Keratinocyte (primary cell): ENCODE measurements around the gene CDK10. TPM values are rescaled to one million over a fixed set of nuclear protein-coding genes. Genes with fewer than 3 reads are reported as not detected.

ENCODE experiments used
- DNase-seq: peaks from one replicate; pipeline ENCODE4 v3.0.0-alpha.2; 2011; ENCODE audit warnings: low read depth, missing footprints, low spot score
- FAIRE-seq: peaks from 2 replicates; lab custom pipeline; 2011; peaks lifted over from hg19 to GRCh38; lab: Jason Lieb, UNC
- H2AFZ ChIP-seq: 2 replicates; pipeline ENCODE4 v1.6.0; 2012; ENCODE audit warnings: low read length, control low read depth, inconsistent platforms; ENCODE audit not compliant: control insufficient read depth
- H3K27ac ChIP-seq: 2 replicates; pipeline ENCODE4 v1.5.1; 2011; ENCODE audit warnings: low read length; ENCODE audit not compliant: control insufficient read depth, insufficient read depth
- H3K27me3 ChIP-seq: 3 replicates; pipeline ENCODE4 v1.6.0; 2011; ENCODE audit warnings: low read length; ENCODE audit not compliant: control insufficient read depth, insufficient read depth; ENCODE audit errors: extremely low read depth
- H3K36me3 ChIP-seq, 2 experiments: 2 replicates in 1 of 2; 3 replicates in 1 of 2; pipeline ENCODE4 v1.5.1; 2011; ENCODE audit warnings: low read length in 2 of 2, mild to moderate bottlenecking in 1 of 2; ENCODE audit not compliant: control insufficient read depth in 2 of 2, insufficient read depth in 2 of 2; ENCODE audit errors: extremely low read depth in 1 of 2
- H3K4me1 ChIP-seq: 3 replicates; pipeline ENCODE4 v1.5.1; 2011; ENCODE audit warnings: low read length; ENCODE audit not compliant: control insufficient read depth, insufficient read depth; ENCODE audit errors: extremely low read depth
- H3K4me2 ChIP-seq: 3 replicates; pipeline ENCODE4 v1.6.0; 2011; ENCODE audit warnings: low read depth, low read length; ENCODE audit not compliant: control insufficient read depth, insufficient read depth; ENCODE audit errors: extremely low read depth
- H3K4me3 ChIP-seq, 3 experiments: fragments of 200-600 bp in 1 of 3; sonication (generic) in 1 of 3; 2 replicates in 2 of 3; 3 replicates in 1 of 3; pipeline ENCODE4 v1.5.1; 2011 to 2016; ENCODE audit warnings: low read length in 3 of 3, mild to moderate bottlenecking in 3 of 3, control low read depth in 2 of 3, inconsistent platforms in 1 of 3, low read depth in 1 of 3, mixed read lengths in 1 of 3, mixed run types in 1 of 3, moderate library complexity in 1 of 3; ENCODE audit not compliant: control insufficient read depth in 2 of 3, insufficient read depth in 2 of 3; ENCODE audit errors: extremely low read depth in 1 of 3
- H3K79me2 ChIP-seq: 2 replicates; pipeline ENCODE4 v1.6.0; 2012; ENCODE audit warnings: low read length; ENCODE audit not compliant: control insufficient read depth, insufficient read depth
- H3K9ac ChIP-seq: 3 replicates; pipeline ENCODE4 v1.6.0; 2011; ENCODE audit warnings: low read length; ENCODE audit not compliant: control insufficient read depth, insufficient read depth; ENCODE audit errors: extremely low read depth
- H3K9me1 ChIP-seq: 3 replicates; pipeline ENCODE4 v1.6.0; 2011; ENCODE audit warnings: low read length; ENCODE audit not compliant: control insufficient read depth, insufficient read depth; ENCODE audit errors: extremely low read depth
- H3K9me3 ChIP-seq: 2 replicates; pipeline ENCODE4 v1.5.1; 2012; ENCODE audit warnings: low read depth, low read length; ENCODE audit not compliant: control insufficient read depth
- H4K20me1 ChIP-seq: 3 replicates; pipeline ENCODE4 v1.6.0; 2011; ENCODE audit warnings: low read length; ENCODE audit not compliant: control insufficient read depth, insufficient read depth; ENCODE audit errors: extremely low read depth
- EZH2 ChIP-seq: IDR thresholded peaks from one replicate; pipeline ENCODE4 v1.6.1; 2012; ENCODE audit warnings: inconsistent platforms, mild to moderate bottlenecking, low read length, moderate library complexity
- dilution Hi-C: fragments of 300-500 bp; cut with MboI; formaldehyde crosslinking; loops from one replicate; pipeline ENCODE4 v1.7.0; 2020; ENCODE audit warnings: low sequenced_read_pairs; ENCODE audit not compliant: extremely low pct_ligation_motif_present
- polyA plus RNA-seq, 5 experiments: library from polyadenylated mRNA; depleted of rRNA in 3 of 5; stranded (reverse) in 3 of 5; stranded (forward) in 1 of 5; unstranded in 1 of 5; fragments of >200 nt; gene quantifications; 1 replicate in 1 of 5; 2 replicates in 3 of 5; 3 replicates in 1 of 5; pipeline versions ENCODE4 v1.2.1 to v1.2.3, GENCODE V29; 2011 to 2012; ENCODE audit warnings: missing spikeins in 2 of 5, low read depth in 1 of 5, low replicate concordance in 1 of 5
- TF ChIP-seq, protein P1 (sequence below), 3 experiments: IDR thresholded peaks in 1 of 3; conservative IDR thresholded peaks in 1 of 3; optimal IDR thresholded peaks in 1 of 3; 2 replicates in 2 of 3; 3 replicates in 1 of 3; pipeline versions ENCODE3 to v1.5.1; 2011; ENCODE audit warnings: low read length in 3 of 3, mild to moderate bottlenecking in 3 of 3, moderate library complexity in 2 of 3, control low read depth in 1 of 3, inconsistent platforms in 1 of 3; ENCODE audit not compliant: insufficient read depth in 2 of 3; ENCODE audit errors: extremely low read depth in 1 of 3

Gene CDK10
- polyA plus RNA-seq, 1 donor (not counting 4 experiments of a cell fraction or from before 2014, with no cell fraction given) = 30.6 TPM

DNA sequence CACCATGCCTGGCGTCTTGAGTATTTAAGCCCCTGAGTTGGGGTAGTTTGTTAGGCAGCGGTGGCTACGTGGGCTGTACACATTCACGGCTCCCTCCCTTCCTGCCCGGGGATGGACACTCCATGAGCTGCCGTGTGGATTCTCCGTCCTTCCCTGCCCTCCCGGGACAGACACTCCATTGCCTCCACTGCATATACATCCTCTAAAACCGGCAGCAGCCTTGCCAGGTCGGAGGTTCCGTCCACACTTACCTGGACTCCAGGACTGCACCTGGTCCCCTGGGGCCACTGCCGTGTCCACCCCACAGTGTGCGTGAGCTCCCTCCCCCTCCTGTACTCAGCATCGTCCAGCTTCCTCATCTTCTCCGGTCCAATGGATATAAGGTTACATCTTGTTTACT lies 18.5 kb downstream of the CDK10 start:
- TF ChIP-seq EZH2 = no peak
- TF ChIP-seq, protein P1, sequence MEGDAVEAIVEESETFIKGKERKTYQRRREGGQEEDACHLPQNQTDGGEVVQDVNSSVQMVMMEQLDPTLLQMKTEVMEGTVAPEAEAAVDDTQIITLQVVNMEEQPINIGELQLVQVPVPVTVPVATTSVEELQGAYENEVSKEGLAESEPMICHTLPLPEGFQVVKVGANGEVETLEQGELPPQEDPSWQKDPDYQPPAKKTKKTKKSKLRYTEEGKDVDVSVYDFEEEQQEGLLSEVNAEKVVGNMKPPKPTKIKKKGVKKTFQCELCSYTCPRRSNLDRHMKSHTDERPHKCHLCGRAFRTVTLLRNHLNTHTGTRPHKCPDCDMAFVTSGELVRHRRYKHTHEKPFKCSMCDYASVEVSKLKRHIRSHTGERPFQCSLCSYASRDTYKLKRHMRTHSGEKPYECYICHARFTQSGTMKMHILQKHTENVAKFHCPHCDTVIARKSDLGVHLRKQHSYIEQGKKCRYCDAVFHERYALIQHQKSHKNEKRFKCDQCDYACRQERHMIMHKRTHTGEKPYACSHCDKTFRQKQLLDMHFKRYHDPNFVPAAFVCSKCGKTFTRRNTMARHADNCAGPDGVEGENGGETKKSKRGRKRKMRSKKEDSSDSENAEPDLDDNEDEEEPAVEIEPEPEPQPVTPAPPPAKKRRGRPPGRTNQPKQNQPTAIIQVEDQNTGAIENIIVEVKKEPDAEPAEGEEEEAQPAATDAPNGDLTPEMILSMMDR (optimal IDR thresholded peaks at IDR 0.05 in 1 of 3, IDR thresholded peaks at IDR 0.05 in 1 of 3, conservative IDR thresholded peaks at IDR 0.05 in 1 of 3; ENCODE audit: extremely low read depth in 1 of 3, insufficient read depth in 2 of 3, low read length in 3 of 3) = no peak
- dilution Hi-C loops = no loop called here
- Histone ChIP-seq H3K4me2 (no peak overlapping the region), H3K9me3 (no peaks in the 10 kb centered on the region), H3K27ac (no peak overlapping the region), H2AFZ (no peak overlapping the region), H3K36me3 (peaks cover 0 to 1% of the 10 kb centered on the region in 2 experiments), H3K4me3 (no peak overlapping the region), H3K27me3 (no peaks in the 10 kb centered on the region), H3K9me1 (no peaks in the 10 kb centered on the region), H3K79me2 (no peaks in the 10 kb centered on the region), H4K20me1 (no peaks in the 10 kb centered on the region), H3K4me1 (peaks cover 15% of the 10 kb centered on the region), H3K9ac (no peak overlapping the region)
- DNase-seq (no peak), FAIRE-seq (no peak)

DNA sequence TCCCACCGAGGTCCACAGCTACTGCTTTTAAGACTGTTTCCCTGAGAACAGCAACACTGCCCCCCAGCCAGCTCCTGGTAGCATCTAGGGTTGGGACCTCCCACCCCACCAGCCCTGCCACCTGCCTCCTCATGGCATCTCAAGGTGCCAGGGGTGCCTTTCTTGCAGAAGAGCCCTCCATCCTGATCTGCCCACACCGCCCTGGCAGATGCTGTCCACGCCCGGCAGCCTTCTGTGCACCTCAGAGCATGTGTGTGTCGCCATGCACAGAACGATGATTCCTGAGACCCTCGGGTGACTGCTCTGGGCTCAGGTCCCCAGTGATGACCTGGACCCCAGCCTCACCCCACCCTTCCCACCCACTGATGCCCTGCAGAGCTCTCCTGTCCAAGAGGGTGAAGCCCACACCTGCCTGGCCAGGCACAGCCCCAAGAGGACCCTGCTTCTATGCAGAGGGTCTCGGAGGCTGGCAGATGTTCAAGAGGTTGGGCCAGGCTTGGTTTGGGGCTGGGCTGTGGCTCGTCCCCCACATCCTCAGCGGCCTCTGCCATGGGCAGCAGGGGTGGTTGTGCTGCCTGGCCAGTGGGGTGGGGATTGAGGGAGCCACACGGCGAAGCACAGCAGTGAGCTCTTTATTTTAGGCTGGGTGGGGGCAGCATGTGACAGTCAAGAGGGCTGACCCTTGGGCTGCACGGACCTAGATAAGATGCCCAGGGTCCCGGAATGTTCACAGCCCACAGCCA lies 20.2 kb downstream of the CDK10 start:
- DNase-seq = no peak
- Histone ChIP-seq H3K4me3 (no peak overlapping the region), H3K9ac (no peak overlapping the region), H3K9me3 (no peaks in the 10 kb centered on the region), H2AFZ (peak overlapping the region; percentile 83), H3K27ac (no peak overlapping the region), H3K9me1 (no peaks in the 10 kb centered on the region), H3K4me1 (peaks cover 9% of the 10 kb centered on the region), H3K79me2 (no peaks in the 10 kb centered on the region), H3K36me3 (peaks cover 0 to 1% of the 10 kb centered on the region in 2 experiments), H3K27me3 (no peaks in the 10 kb centered on the region), H4K20me1 (no peaks in the 10 kb centered on the region), H3K4me2 (no peak overlapping the region)
- dilution Hi-C loops = no loop called here
- no peak for FAIRE-seq
- no peak for TF ChIP-seq EZH2
- TF ChIP-seq, protein P1 (optimal IDR thresholded peaks at IDR 0.05 in 1 of 3, IDR thresholded peaks at IDR 0.05 in 1 of 3, conservative IDR thresholded peaks at IDR 0.05 in 1 of 3; ENCODE audit: extremely low read depth in 1 of 3, insufficient read depth in 2 of 3, low read length in 3 of 3) = no peak
